Left renal cortex interstitium (tissue), 4 donors: ENCODE results near the gene ZCWPW1. TPM values are rescaled to one million over a fixed set of nuclear protein-coding genes. Genes with fewer than 3 reads are reported as not detected.

Experiments used
- DNase-seq, 4 donors: peaks; one replicate each; pipeline ENCODE4 v3.0.0-alpha.2; 2013; ENCODE audit warnings: low read depth in 4 of 4, low spot score in 2 of 4, missing footprints in 1 of 4
- polyA plus RNA-seq, 4 donors: library from polyadenylated mRNA; unstranded; fragments of 120-200 nt; gene quantifications; one replicate each; pipeline ENCODE4 v1.2.1, GENCODE V29; 2013; ENCODE audit not compliant: insufficient read length in 4 of 4

The ZCWPW1 gene
- polyA plus RNA-seq, 4 donors = 4.6 to 7.7 (median 6.6) TPM

DNA sequence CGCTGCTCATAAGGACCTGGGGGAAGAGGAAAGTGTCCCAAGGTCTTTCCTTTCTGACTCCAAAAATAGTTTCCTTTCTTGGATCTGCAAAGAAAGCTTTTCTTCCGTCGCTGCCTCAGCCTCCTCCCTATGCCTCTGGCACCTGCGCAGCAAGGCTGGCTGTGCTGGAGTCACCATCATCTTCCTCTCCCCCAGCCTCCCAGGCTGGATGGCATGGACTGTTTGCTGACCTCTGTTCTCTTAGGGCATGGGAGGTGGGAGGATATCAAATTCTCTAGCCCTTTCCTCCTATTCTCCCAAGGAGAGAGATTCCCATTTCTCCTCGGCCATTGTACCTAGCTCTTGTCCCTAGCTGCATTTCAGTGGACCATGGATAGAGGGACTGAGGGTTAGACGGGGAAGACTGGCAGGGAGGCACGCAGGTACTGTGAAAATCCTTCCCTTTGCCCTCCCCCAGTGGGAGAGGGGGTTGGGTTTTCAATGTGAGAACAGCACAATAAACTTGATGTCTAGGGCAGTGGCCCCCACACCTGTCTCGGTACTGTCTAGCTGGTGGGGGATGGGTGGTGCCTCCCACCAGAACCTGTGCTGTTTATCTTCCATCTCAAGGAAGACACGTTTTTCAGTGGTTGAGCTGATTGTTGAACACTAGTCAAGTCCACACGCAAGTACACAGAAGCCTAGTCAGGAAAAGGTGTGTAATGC, 5.2 kb upstream of the ZCWPW1 start:
- DNase-seq = no peak

DNA sequence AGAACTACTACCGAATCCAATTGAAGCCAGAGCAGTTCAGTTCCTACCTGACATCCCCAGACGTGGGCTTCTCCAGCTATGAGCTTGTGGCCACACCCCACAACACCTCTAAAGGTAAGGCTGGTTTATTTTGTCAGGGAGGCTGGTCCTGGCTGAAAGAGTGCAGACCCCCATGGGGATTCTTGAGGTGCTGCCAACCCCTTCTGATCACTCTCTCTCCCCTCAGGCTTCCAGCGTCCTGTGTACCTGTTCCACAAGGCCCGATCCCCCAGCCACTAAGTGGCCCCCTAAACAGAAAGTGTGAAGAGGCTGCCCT, 4.7 kb upstream of the ZCWPW1 start:
- no peak for DNase-seq

DNA sequence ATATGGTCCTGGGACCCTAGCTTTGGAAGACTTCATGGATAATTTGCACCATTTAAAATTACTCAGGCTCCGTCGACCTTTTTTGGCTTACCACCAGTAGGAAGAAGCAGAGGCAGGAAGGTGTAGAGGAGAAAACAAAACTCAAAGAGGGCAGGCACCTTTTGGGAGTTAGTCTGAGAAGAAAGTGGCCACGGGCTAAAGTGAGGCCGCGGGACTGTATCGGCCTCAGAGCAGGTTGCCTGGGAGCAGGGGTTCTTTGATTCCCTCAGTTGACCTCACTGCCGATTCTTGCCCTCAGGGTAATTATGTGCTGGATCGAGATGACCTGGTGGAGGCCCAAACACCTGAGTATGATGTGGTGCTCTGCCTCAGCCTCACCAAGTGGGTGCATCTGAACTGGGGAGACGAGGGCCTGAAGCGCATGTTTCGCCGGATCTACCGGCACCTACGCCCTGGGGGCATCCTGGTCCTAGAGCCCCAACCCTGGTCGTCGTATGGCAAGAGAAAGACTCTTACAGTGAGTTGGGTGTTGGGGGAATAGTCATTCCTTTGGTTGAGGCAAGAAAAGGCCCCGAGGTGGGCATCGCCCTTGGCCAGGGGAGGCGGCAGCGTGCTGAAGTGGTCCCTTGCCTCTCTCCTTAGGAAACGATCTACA, 4.2 kb upstream of the ZCWPW1 start:
- DNase-seq = no peak

DNA sequence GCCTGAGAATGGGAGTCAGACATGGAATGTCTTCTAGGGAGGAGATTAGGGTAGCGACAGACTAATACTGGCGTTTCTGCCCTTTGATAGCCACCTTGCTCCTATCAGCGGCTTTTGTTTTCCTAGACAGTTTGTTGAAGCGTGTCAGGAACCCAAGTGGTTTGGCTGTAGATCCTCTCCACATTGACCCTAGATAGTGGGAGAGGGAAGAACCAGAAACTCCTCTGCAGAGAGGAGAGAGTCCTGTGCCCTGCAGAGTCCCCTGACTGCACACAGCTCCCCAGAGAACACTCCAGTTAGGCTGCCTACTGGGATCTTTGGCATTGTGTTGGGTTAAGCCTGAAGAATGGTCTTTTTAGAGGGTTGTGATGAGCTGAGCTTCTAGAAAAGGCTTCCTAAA, 3.5 kb upstream of the ZCWPW1 start:
- DNase-seq = no peak

GRCh38 chr7:100431286-100431735, 2.8 kb upstream of the ZCWPW1 start:
- DNase-seq = no peak

GRCh38 chr7:100430493-100431285, 2.2 kb upstream of the ZCWPW1 start:
- no peak for DNase-seq

- DNase-seq = peak; percentile 90 to 92 (median 90)
Observed at GRCh38 chr7:100429637-100430492, 1.4 kb upstream of the ZCWPW1 start, which contains the start of gene MEPCE. MEPCE (plus strand) TSS chr7:100429831; CDS start chr7:100430019, 188 bp downstream.

DNA sequence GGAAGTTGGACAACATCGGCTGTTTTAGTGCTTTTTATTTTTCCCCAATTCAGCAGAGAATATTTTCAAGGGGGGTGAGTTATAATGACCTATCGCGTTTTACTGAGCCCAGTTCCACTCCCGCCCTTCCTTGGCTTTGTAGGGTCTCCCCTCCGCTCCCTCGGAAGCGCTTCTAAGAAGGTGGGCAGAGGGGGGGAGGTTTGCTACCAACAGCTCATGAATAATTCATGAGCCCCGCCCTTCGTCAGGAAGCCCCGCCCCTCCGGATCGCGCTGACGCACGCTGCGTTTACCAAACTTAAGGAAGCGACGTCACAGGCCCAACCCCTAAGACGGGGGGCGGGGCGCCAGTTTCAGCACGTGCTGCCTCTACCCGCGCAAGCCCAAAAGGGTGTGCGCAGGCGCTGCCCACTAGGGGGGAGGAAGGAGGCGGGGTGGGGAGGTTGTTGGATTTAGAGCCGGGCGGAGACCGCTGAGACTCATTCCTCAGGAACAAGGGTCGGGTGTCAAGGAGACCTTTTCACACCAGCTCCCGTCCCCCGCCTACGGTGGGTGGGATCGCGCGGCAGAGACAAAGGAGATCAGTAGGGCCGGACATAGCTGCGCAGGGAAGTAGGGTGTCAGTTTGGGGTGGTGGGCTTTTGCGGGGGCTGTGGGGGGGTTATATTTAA, 599 bp upstream of the ZCWPW1 start:
- peak; percentile 97 to 100 (median 99) for DNase-seq

- no peak for DNase-seq
Observed at GRCh38 chr7:100427762-100428198, 723 bp downstream of the ZCWPW1 start.

DNA sequence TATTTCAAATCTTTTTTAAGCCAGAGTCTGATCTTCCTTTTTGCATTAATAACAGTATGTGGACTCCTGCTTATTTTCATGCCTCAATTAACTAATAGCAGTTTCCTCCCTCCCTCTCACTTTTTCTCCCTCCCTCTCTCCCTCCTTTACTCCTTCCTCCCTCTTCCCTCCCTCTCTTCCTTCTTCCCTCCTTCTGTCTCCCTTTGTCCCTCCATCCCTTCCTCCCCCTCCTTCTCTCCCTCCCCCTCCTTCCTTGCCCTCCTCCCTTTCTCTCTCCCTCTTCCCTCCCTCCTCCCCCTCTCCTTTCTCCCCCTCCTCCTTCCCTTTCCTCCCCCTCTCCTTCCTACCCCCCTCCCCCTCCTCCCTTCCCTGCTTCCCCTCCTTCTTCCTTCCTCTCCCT, 2.0 kb downstream of the ZCWPW1 start:
- DNase-seq = no peak

DNA sequence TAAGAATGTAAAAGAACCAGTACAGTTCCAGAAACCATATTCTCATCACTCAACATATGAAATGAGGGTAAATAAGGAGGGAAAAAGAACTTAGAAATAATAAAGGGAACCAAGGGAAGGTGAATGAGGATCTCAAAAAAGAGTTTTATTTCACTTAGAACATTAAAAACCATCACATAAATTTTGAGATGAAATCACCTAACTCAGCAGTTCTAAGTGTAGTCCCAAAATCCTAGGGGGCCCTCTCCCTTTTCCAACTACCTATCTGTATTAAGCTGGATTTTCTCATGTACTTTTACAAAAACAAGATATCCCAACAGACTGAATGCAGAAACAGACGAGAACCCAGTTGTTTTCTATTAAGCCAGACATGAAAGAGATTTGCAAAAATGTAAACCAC, 3.2 kb downstream of the ZCWPW1 start:
- DNase-seq = no peak

DNA sequence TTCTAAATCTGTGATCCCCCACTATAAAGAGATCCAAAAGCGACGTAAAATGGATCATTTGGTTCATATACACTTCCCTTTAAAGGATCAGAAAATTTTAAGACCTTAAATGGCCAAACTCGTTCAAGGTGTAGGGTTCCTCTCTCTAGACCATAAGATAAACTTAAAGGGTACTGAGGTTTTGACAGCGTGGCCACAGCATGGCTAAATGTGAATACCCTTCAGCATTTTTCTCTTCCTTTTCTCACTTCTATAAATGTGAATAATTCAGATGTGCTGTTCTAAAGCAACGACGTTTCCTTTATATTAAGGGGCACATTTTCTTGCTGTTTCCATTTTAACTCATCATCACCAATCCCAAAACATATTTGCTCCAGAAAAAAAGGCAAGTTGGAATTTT, 5.2 kb downstream of the ZCWPW1 start:
- DNase-seq = no peak

DNA sequence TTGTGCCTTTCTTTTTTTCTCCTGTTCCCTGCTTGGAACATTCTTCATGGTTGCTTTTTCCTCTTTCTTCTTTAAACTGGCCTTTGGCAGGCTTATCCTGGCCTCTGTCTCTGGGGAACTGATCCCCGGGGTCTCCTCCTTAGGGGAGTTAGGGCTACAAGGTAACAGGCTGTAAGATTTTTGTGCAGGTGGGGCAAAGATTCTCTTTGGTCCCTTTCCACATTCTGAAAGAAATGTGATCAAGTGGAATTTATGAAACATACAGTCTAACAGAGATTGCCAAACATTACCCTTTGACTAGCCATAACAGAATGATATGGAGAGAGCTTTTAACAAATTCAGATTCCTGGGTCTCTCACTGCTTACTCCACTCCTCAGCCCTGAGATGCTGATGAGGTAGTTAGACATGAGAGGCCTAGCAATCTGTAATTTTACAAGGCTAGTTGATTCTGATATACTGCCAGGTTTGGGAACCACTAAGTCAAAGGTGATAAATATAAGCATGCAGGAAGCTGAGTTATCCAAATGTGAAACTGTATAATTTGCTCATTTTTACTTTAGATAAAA, 8.8 kb downstream of the ZCWPW1 start:
- no peak for DNase-seq

DNA sequence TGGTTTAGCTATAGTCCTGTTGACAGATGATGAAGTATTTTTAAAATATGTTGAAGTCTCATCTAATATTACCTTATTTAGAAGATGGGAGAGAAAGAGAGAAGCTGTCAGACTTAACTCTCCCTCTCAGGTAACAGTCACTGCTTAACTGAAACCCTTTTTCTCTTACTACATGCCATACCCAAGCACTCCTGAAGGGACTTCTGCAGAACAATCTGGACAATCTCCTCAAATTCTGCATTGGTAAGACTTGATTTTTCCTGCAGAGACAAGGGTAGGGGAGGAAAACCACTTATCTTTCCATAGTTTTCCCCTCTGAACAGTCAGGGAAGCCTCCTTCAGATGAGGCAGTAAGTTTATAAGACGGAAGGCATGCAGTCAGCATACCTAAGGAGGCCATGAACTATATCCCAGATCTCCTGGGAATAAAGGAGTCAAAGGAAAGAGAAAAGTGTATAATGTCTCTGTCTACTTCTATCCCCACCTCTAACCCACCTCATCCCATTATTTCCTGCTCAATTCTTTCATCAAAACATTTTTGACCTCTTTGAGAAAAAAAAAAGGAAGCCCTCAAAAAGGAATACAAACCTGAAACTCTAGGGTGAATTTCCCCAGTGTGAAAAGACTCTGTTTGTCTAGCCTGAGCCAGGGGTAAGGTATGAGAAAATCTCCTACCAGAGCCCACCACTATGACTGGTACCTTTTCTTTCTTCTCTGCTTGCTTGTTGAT, 9.4 kb downstream of the ZCWPW1 start:
- no peak for DNase-seq

DNA sequence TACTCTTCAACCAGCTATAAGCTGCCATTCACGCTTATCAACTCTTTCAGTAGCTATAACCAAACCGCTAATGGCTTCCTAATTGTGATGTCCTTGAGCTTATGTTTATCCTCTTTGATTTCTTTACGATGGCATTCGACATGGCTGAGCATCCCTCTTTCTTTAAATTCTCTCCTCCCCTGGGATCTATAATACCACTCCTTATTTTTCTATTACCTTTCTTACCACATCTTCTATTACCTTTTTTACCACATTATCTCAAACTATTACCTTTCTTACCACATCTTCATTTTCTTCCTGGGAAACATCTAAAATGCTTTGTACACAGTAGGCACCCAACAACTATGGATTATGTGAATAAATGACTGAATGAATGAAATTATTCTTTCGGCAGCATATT, 13.1 kb downstream of the ZCWPW1 start:
- DNase-seq = no peak

GRCh38 chr7:100413889-100414288, 14.6 kb downstream of the ZCWPW1 start:
- DNase-seq = no peak

DNA sequence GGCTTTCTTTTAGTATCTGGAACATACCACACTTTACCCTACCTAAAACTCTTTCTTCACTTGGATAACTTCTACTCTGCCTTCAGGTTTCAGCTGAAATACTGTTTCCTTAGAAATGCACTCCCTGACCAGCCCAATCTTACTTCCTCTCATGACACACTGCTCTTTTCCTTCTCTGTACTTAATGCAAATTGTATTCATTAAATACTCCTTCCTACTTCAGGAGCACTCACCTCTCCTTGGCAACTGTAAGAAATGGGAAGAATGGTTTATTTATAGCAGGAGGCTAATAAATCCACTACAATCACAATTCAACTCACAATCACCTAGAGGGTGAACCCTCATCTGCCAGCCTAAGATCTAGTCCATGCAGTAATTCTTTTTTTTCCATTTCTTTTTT, 15.2 kb downstream of the ZCWPW1 start:
- DNase-seq = no peak

DNA sequence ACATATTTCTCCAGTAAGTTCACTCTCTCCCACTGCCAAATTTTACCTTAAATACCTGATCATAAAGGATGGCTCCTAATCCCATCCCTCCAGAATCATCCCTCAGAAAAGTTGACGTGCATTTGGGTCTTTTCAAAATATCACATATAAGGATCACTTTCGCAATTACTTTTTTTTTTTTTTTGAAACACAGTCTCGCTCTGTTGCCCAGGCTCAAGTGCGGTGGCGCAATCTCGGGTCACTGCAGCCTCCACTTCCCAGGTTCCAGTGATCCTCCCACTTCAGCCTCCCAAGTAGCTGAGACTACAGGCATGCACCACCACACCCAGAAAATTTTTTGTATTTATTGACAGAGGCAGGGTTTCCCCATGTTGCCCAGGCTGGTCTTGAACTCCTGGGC, 17.4 kb downstream of the ZCWPW1 start:
- no peak for DNase-seq
